Breast epithelium (tissue), 4 donors: ENCODE data around the gene TTC17. TPM values are rescaled to one million over a fixed set of nuclear protein-coding genes. Genes with fewer than 3 reads are reported as not detected.
"Not testable (repeated sequence)": the region's sequence is repeated elsewhere in the genome, so short reads cannot be mapped to it uniquely, and the experiment has no call there.

Experiments used
- DNase-seq, 2 donors: peaks; one replicate each; pipeline ENCODE4 v3.0.0-alpha.2; 2019; ENCODE audit warnings: low spot score in 2 of 2
- H3K27ac ChIP-seq, 2 donors: fragments of 200-600 bp; sonication (generic) in 1 of 2; one replicate each; pipeline ENCODE4 v1.5.1; 2016 to 2019; ENCODE audit warnings: mild to moderate bottlenecking in 1 of 2
- H3K27me3 ChIP-seq, 2 donors: fragments of 200-600 bp; sonication (generic) in 1 of 2; one replicate each; pipeline versions ENCODE4 v1.5.1 to v1.6.0; 2017 to 2019; ENCODE audit warnings: control low read depth in 1 of 2, mild to moderate bottlenecking in 1 of 2
- H3K36me3 ChIP-seq: fragments of 200-600 bp; one replicate; pipeline ENCODE4 v1.5.1; 2019
- H3K4me1 ChIP-seq, 2 donors: fragments of 200-600 bp; sonication (generic); one replicate each; pipeline ENCODE4 v1.5.1; 2016 to 2019; ENCODE audit warnings: control low read depth in 1 of 2
- H3K4me3 ChIP-seq, 3 donors: fragments of 200-600 bp; sonication (generic); 1 replicate in 2 of 3; 2 replicates in 1 of 3; pipeline ENCODE4 v1.5.1; 2016 to 2019; ENCODE audit warnings: mild to moderate bottlenecking in 3 of 3, moderate library complexity in 2 of 3
- H3K9me3 ChIP-seq, 2 donors: fragments of 200-600 bp; sonication (generic) in 1 of 2; one replicate each; pipeline ENCODE4 v1.5.1; 2016 to 2019; ENCODE audit warnings: control low read depth in 1 of 2
- CTCF ChIP-seq, 3 donors: fragments of 450-650 bp; IDR thresholded peaks; one replicate each; pipeline ENCODE4 v1.5.1; 2016 to 2017; ENCODE audit warnings: antibody characterized with exemption in 3 of 3, mild to moderate bottlenecking in 3 of 3, moderate library complexity in 3 of 3
- POLR2A ChIP-seq: fragments of 450-650 bp; IDR thresholded peaks from one replicate; pipeline ENCODE4 v1.6.1; 2016; ENCODE audit warnings: antibody characterized with exemption, mild to moderate bottlenecking, moderate library complexity
- POLR2AphosphoS5 ChIP-seq, 3 donors: sonication (generic); formaldehyde crosslinking; IDR thresholded peaks; one replicate each; pipeline ENCODE4 v1.6.1; 2017; ENCODE audit warnings: antibody characterized with exemption in 3 of 3
- intact Hi-C: fragments of 100-400 bp; cut with DNase I; formaldehyde crosslinking; loops from one replicate; pipeline ENCODE4 v1.15.1; 2023; ENCODE audit warnings: low total_unique reads
- total RNA-seq, 3 donors: library from RNA; depleted of rRNA; stranded (reverse); fragments of >200 nt; gene quantifications; one replicate each; pipeline ENCODE4 v1.1.0, GENCODE V29; 2016

The TTC17 gene
- total RNA-seq, 3 donors from 2014 or later: 105 to 199 (median 154) TPM

- intact Hi-C loops: no loop called here
- Histone ChIP-seq H3K27ac (no peak overlapping the region), H3K36me3 (peaks cover 9% of the 10 kb centered on the region), H3K4me3 (no peak overlapping the region), H3K9me3 (no peaks in the 10 kb centered on the region), H3K27me3 (no peaks in the 10 kb centered on the region), H3K4me1 (no peaks in the 10 kb centered on the region)
- TF ChIP-seq CTCF (IDR thresholded peaks at IDR 0.05): no peak
- no peak for TF ChIP-seq POLR2A
- no peak for TF ChIP-seq POLR2AphosphoS5 (IDR thresholded peaks at IDR 0.05)
- DNase-seq: no peak
These were observed 41.4 kb downstream of the TTC17 start for GRCh38 chr11:43399983-43400630.

- no peaks in the 10 kb centered on the region for H3K9me3 ChIP-seq
- TF ChIP-seq POLR2A: no peak
- TF ChIP-seq CTCF (IDR thresholded peaks at IDR 0.05): no peak
- DNase-seq: no peak
- intact Hi-C loops: no loop called here
- H3K4me1 ChIP-seq: no peaks in the 10 kb centered on the region
- H3K27me3 ChIP-seq: no peaks in the 10 kb centered on the region
- H3K4me3 ChIP-seq: no peak overlapping the region
- peaks cover 13% of the 10 kb centered on the region for H3K36me3 ChIP-seq
- H3K27ac ChIP-seq: no peak overlapping the region
These were observed 42.5 kb downstream of the TTC17 start for GRCh38 chr11:43401252-43401651.

- H3K27ac ChIP-seq, H3K4me3 ChIP-seq, H3K9me3 ChIP-seq, DNase-seq, H3K27me3 ChIP-seq, H3K4me1 ChIP-seq, intact Hi-C loops: not testable (repeated sequence)
- H3K36me3 ChIP-seq: peaks cover 10% of the 10 kb centered on the region
These were observed 43.1 kb downstream of the TTC17 start for GRCh38 chr11:43401811-43402210.

- no peak for DNase-seq
- no peaks in the 10 kb centered on the region for H3K4me1 ChIP-seq
- TF ChIP-seq CTCF (IDR thresholded peaks at IDR 0.05) (no peak), POLR2A (no peak), POLR2AphosphoS5 (IDR thresholded peaks at IDR 0.05) (no peak)
- no peak overlapping the region for H3K4me3 ChIP-seq
- no peaks in the 10 kb centered on the region for H3K9me3 ChIP-seq
- peaks cover 7% of the 10 kb centered on the region for H3K36me3 ChIP-seq
- no peaks in the 10 kb centered on the region for H3K27me3 ChIP-seq
- intact Hi-C loops: no loop called here
- H3K27ac ChIP-seq: no peak overlapping the region
These were observed 44.9 kb downstream of the TTC17 start for GRCh38 chr11:43403357-43404231.

GRCh38 chr11:43404406-43404805 is 45.7 kb downstream of the TTC17 start:
- peaks cover 10% of the 10 kb centered on the region for H3K36me3 ChIP-seq
- intact Hi-C loops: no loop called here
- TF ChIP-seq POLR2A: no peak
- TF ChIP-seq CTCF (IDR thresholded peaks at IDR 0.05): no peak
- no peak for TF ChIP-seq POLR2AphosphoS5 (IDR thresholded peaks at IDR 0.05)

More at GRCh38 chr11:43404406-43404805, 45.7 kb downstream of the TTC17 start:
- Histone ChIP-seq H3K4me3 (no peak overlapping the region), H3K9me3 (no peaks in the 10 kb centered on the region), H3K4me1 (no peaks in the 10 kb centered on the region), H3K27me3 (no peaks in the 10 kb centered on the region), H3K27ac (no peak overlapping the region)
- no peak for DNase-seq
